Testis (tissue), 3 donors: ENCODE measurements around the gene SELENOS. TPM values are rescaled to one million over a fixed set of nuclear protein-coding genes. Genes with fewer than 3 reads are reported as not detected.
"Not testable (repeated sequence)": the region's sequence is repeated elsewhere in the genome, so short reads cannot be mapped to it uniquely, and the experiment has no call there.

Source experiments
- DNase-seq: peaks from one replicate; pipeline ENCODE4 v3.0.0-alpha.2; 2019
- H3K27ac ChIP-seq, 2 donors: fragments of 200-600 bp; sonication (generic); one replicate each; pipeline ENCODE4 v1.5.1; 2019
- H3K27me3 ChIP-seq: fragments of 200-600 bp; sonication (generic); one replicate; pipeline ENCODE4 v1.5.1; 2019
- H3K36me3 ChIP-seq: fragments of 200-600 bp; sonication (generic); one replicate; pipeline ENCODE4 v1.5.1; 2017; ENCODE audit warnings: low read depth; ENCODE audit errors: missing control alignments
- H3K4me1 ChIP-seq: fragments of 200-600 bp; sonication (generic); one replicate; pipeline ENCODE4 v1.5.1; 2019
- H3K4me3 ChIP-seq, 2 donors: fragments of 200-600 bp; sonication (generic); one replicate each; pipeline ENCODE4 v1.5.1; 2017 to 2019
- H3K9me3 ChIP-seq: fragments of 200-600 bp; sonication (generic); one replicate; pipeline ENCODE4 v1.5.1; 2017
- CTCF ChIP-seq, 3 experiments: fragments of 450-650 bp in 2 of 3; fragments of 200-600 bp in 1 of 3; sonication (generic) in 1 of 3; IDR thresholded peaks; one replicate each; pipeline ENCODE4 v1.5.1; 2016 to 2019; ENCODE audit warnings: antibody characterized with exemption in 3 of 3, mild to moderate bottlenecking in 2 of 3, moderate library complexity in 1 of 3
- POLR2A ChIP-seq: fragments of 450-650 bp; IDR thresholded peaks from one replicate; pipeline ENCODE4 v1.6.1; 2017; ENCODE audit warnings: antibody characterized with exemption, mild to moderate bottlenecking, moderate library complexity
- WGBS, 2 donors: methylation state at CpG; one replicate each; pipeline ENCODE4 v1.1.5; 2018; 5-methylcytosine and 5-hydroxymethylcytosine counted together
- intact Hi-C: fragments of 100-400 bp; cut with DNase I; formaldehyde crosslinking; loops from one replicate; pipeline ENCODE4 v1.15.1; 2023; ENCODE audit warnings: low total_unique reads
- polyA plus RNA-seq: library from polyadenylated mRNA; stranded (reverse); fragments of 350-450 nt; fragmentation: Illumina TruSeq; extraction: RNeasy Lipid Tissue Mini Kit (QIAGEN cat#74804); gene quantifications from one replicate; pipeline ENCODE4 v1.2.3, GENCODE V29; 2014; ENCODE audit warnings: low read depth, low replicate concordance; ENCODE audit not compliant: insufficient read depth
- total RNA-seq, 2 donors: library from RNA; depleted of rRNA; stranded (reverse); fragments of >200 nt; gene quantifications; one replicate each; pipeline ENCODE4 v1.2.3, GENCODE V29; 2016

Gene SELENOS
- total and polyA plus RNA-seq, 3 donors from 2014 or later = 128 to 178 (median 134) TPM

- intact Hi-C loops = loop anchor here (10.0 kb wide), 1 partner anchor 350 kb away; no protein-coding TSS in a partner anchor
- DNase-seq = peak; percentile 98
- no peaks in the 10 kb centered on the region for H3K36me3 ChIP-seq
- peaks cover 14% of the 10 kb centered on the region for H3K4me1 ChIP-seq
- H3K27me3 ChIP-seq = no peaks in the 10 kb centered on the region
- H3K4me3 ChIP-seq = peak within 1 kb of the TSS; percentile 94 to 98
- peak within 1 kb of the TSS; percentile 93 to 94 for H3K27ac ChIP-seq
- H3K9me3 ChIP-seq = no peaks in the 10 kb centered on the region
- TF ChIP-seq POLR2A (no peak), CTCF (IDR thresholded peaks at IDR 0.05) (peak in 1 of 3 experiments; percentile 26)
- 1% methylated on average over 10 to 83 of the region's 87 CpGs for WGBS, 2 donors
Measured at GRCh38 chr15:101294731-101295606, 17.7 kb upstream of the SELENOS start, which contains the start of gene SNRPA1. Gene SNRPA1 (minus strand): TSS chr15:101295248. CDS start chr15:101295178, 70 bp downstream.

GRCh38 chr15:101293122-101293521, 15.8 kb upstream of the SELENOS start:
- no peak for DNase-seq
- H3K27ac ChIP-seq = peak overlapping the region; percentile 93 to 94
- H3K4me1 ChIP-seq = peaks cover 14% of the 10 kb centered on the region
- intact Hi-C loops = loop anchor here (10.0 kb wide), 1 partner anchor 352 kb away; no protein-coding TSS in a partner anchor
- H3K27me3 ChIP-seq = no peaks in the 10 kb centered on the region
- H3K9me3 ChIP-seq = no peaks in the 10 kb centered on the region
- no peaks in the 10 kb centered on the region for H3K36me3 ChIP-seq
- TF ChIP-seq CTCF (IDR thresholded peaks at IDR 0.05) (no peak), POLR2A (no peak)
- WGBS, 2 donors = 47 to 49% methylated on average over 10 of the region's 10 CpGs
- peak overlapping the region; percentile 94 to 98 for H3K4me3 ChIP-seq

GRCh38 chr15:101288905-101289513, 11.7 kb upstream of the SELENOS start:
- Histone ChIP-seq H3K9me3 (no peaks in the 10 kb centered on the region), H3K4me1 (peaks cover 22% of the 10 kb centered on the region), H3K27ac (peak overlapping the region in 1 of 2 donors; percentile 43), H3K27me3 (no peaks in the 10 kb centered on the region), H3K4me3 (no peak overlapping the region), H3K36me3 (no peaks in the 10 kb centered on the region)
- 64 to 67% methylated on average over 8 of the region's 8 CpGs for WGBS, 2 donors
- peak; percentile 52 to 57 (median 55) for TF ChIP-seq CTCF (IDR thresholded peaks at IDR 0.05)
- no peak for TF ChIP-seq POLR2A
- peak; percentile 20 for DNase-seq
- intact Hi-C loops = no loop called here

- 85% methylated on average over 6 of the region's 6 CpGs for WGBS, 2 donors
- H3K36me3 ChIP-seq = not testable (repeated sequence)
Measured at GRCh38 chr15:101287342-101287741, 10.1 kb upstream of the SELENOS start.

GRCh38 chr15:101286471-101287114, 9.3 kb upstream of the SELENOS start:
- DNase-seq = peak; percentile 14
- 79 to 83% methylated on average over 9 of the region's 9 CpGs for WGBS, 2 donors
- Histone ChIP-seq H3K4me1 (peaks cover 21% of the 10 kb centered on the region), H3K9me3 (no peaks in the 10 kb centered on the region), H3K36me3 (no peaks in the 10 kb centered on the region), H3K27me3 (no peaks in the 10 kb centered on the region), H3K27ac (peak overlapping the region; percentile 16 to 29), H3K4me3 (no peak overlapping the region)
- intact Hi-C loops = no loop called here
- no peak for TF ChIP-seq POLR2A
- TF ChIP-seq CTCF (IDR thresholded peaks at IDR 0.05) = no peak

More at GRCh38 chr15:101287342-101287741, 10.1 kb upstream of the SELENOS start:
- H3K27me3 ChIP-seq, H3K4me3 ChIP-seq, H3K9me3 ChIP-seq, DNase-seq, intact Hi-C loops: not testable (repeated sequence)
- peak overlapping the region; percentile 16 to 29 for H3K27ac ChIP-seq
- peaks cover 21% of the 10 kb centered on the region for H3K4me1 ChIP-seq
